Panc1 (cell line): ENCODE results near the gene SKAP1. TPM values are rescaled to one million over a fixed set of nuclear protein-coding genes. Genes with fewer than 3 reads are reported as not detected.

ENCODE experiments used
- ATAC-seq: fragments of 200-7000 bp; cut with Tn5 transposase; 2 replicates; pipeline ENCODE4 v1.9.1; 2020; ENCODE audit warnings: mild to moderate bottlenecking, moderate library complexity
- BruUV-seq: library from RNA; stranded (reverse); fragments of 400-500 nt; replicated peaks from 2 replicates; lab custom pipeline; 2021; lab: Mats Ljungman, UMichigan
- CTCF ChIA-PET: fragments of 300-600 bp; sonication (Branson Sonifier 250); formaldehyde crosslinking; loops from one replicate; lab custom pipeline; 2022; ENCODE audit warnings: antibody characterized with exemption; lab: Charles Lee
- POLR2A ChIA-PET: fragments of 300-600 bp; sonication (Branson Sonifier 250); formaldehyde crosslinking; loops from one replicate; lab custom pipeline; 2022; ENCODE audit warnings: antibody characterized with exemption; lab: Charles Lee
- DNase-seq: peaks from one replicate; pipeline ENCODE4 v3.0.0-alpha.2; 2010; ENCODE audit warnings: low read depth, low spot score
- H3K27ac ChIP-seq: 2 replicates; pipeline ENCODE4 v1.5.1; 2011; ENCODE audit warnings: mild to moderate bottlenecking, low read length, inconsistent platforms
- H3K27me3 ChIP-seq: fragments of 200-500 bp; sonication (Bioruptor generic); 2 replicates; pipeline ENCODE4 v1.6.0; 2014; ENCODE audit warnings: low read length, inconsistent platforms; ENCODE audit not compliant: control insufficient read depth, insufficient read depth
- H3K36me3 ChIP-seq: fragments of 200-500 bp; sonication (Bioruptor generic); 2 replicates; pipeline ENCODE4 v1.5.1; 2014; ENCODE audit warnings: inconsistent platforms, mild to moderate bottlenecking, low read length, moderate library complexity; ENCODE audit not compliant: control insufficient read depth, insufficient read depth
- H3K4me1 ChIP-seq: 2 replicates; pipeline ENCODE4 v1.5.1; 2011; ENCODE audit warnings: inconsistent platforms, mild to moderate bottlenecking, low read length, moderate library complexity; ENCODE audit not compliant: control insufficient read depth, insufficient read depth
- H3K4me3 ChIP-seq, 2 experiments: 2 replicates each; pipeline ENCODE4 v1.5.1; 2011 to 2012; ENCODE audit warnings: low read depth in 2 of 2, low read length in 2 of 2, mild to moderate bottlenecking in 2 of 2, inconsistent platforms in 1 of 2, moderate library complexity in 1 of 2
- H3K9me3 ChIP-seq: fragments of 200-500 bp; sonication (Bioruptor generic); 2 replicates; pipeline ENCODE4 v1.5.1; 2014; ENCODE audit warnings: low read depth, mild to moderate bottlenecking, inconsistent platforms, low read length, moderate library complexity; ENCODE audit not compliant: control insufficient read depth, insufficient read depth
- POLR2AphosphoS5 ChIP-seq: IDR thresholded peaks from 2 replicates; pipeline ENCODE4 v1.6.1; 2012; ENCODE audit warnings: mild to moderate bottlenecking, low read depth, low read length, moderate library complexity
- SIN3A ChIP-seq: IDR thresholded peaks from 2 replicates; pipeline ENCODE4 v1.6.1; 2012; ENCODE audit warnings: low read depth, mild to moderate bottlenecking, low read length, moderate library complexity, borderline replicate concordance; ENCODE audit not compliant: insufficient read depth
- TCF7L2 ChIP-seq: IDR thresholded peaks from 2 replicates; pipeline ENCODE4 v1.6.1; 2011; ENCODE audit warnings: mild to moderate bottlenecking, low read depth, low read length, inconsistent platforms
- in situ Hi-C: cut with HindIII; loops from 2 replicates; pipeline ENCODE4 v1.10.0; 2016; ENCODE audit warnings: low sequenced_read_pairs, low pct_unique_long_range_greater_than_20kb
- intact Hi-C: fragments of 100-400 bp; cut with micrococcal nuclease; formaldehyde crosslinking; loops from one replicate; pipeline ENCODE4 v1.10.0; 2022; ENCODE audit not compliant: unreplicated experiment
- total RNA-seq: library from RNA; stranded (reverse); gene quantifications from one replicate; pipeline ENCODE4 v1.2.1, GENCODE V29; 2021; ENCODE audit not compliant: unreplicated experiment
- TF ChIP-seq, protein P1 (sequence below), 2 experiments: IDR thresholded peaks; 2 replicates each; pipeline ENCODE4 v1.6.1; 2011 to 2012; ENCODE audit warnings: low read depth in 2 of 2, control low read depth in 1 of 2, low read length in 1 of 2, mild to moderate bottlenecking in 1 of 2, moderate library complexity in 1 of 2; ENCODE audit not compliant: insufficient read depth in 1 of 2
- TF ChIP-seq, protein P2 (sequence below): fragments of 450-650 bp; IDR thresholded peaks from 2 replicates; pipeline ENCODE4 v1.5.1; 2017; ENCODE audit warnings: mild to moderate bottlenecking

The SKAP1 gene
- total RNA-seq, 1 experiment from 2014 or later: 0.90 TPM

DNA sequence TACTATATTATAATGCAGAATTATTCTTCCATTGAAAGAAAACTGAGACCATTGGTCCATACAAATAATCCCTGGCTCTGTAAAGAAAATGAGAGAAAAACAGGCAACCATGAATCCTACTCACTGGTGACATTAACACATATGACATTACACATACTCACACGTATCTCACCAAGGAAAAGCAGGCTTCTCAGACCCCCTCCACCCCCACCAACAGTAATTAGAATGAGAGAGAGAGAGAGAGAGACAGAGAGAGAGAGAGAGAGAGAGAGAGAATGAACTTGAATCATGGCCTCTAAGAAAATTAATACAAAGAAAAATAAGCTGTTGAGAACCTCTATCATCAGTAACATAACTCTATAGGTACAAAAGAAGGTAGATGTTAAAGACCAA is 190.4 kb downstream of the SKAP1 start:
- DNase-seq: no peak
- intact Hi-C loops: no loop called here
- no peaks in the 10 kb centered on the region for H3K27me3 ChIP-seq
- no peaks in the 10 kb centered on the region for H3K36me3 ChIP-seq
- ChIA-PET CTCF (interaction anchor here (0.5 to 0.7 kb wide), 3 partner anchors 290 to 1739 kb away, joined by 3 to 6 read pairs (median 3); no protein-coding TSS in a partner anchor), POLR2A (interaction anchor here (0.5 to 1.0 kb wide), 3 partner anchors 15 to 52 kb away, joined by 3 to 8 read pairs (median 3); no protein-coding TSS in a partner anchor)
- peaks cover 53% of the 10 kb centered on the region for H3K4me1 ChIP-seq
- TF ChIP-seq SIN3A (no peak), POLR2AphosphoS5 (no peak), TCF7L2 (no peak)
- TF ChIP-seq, protein P1, sequence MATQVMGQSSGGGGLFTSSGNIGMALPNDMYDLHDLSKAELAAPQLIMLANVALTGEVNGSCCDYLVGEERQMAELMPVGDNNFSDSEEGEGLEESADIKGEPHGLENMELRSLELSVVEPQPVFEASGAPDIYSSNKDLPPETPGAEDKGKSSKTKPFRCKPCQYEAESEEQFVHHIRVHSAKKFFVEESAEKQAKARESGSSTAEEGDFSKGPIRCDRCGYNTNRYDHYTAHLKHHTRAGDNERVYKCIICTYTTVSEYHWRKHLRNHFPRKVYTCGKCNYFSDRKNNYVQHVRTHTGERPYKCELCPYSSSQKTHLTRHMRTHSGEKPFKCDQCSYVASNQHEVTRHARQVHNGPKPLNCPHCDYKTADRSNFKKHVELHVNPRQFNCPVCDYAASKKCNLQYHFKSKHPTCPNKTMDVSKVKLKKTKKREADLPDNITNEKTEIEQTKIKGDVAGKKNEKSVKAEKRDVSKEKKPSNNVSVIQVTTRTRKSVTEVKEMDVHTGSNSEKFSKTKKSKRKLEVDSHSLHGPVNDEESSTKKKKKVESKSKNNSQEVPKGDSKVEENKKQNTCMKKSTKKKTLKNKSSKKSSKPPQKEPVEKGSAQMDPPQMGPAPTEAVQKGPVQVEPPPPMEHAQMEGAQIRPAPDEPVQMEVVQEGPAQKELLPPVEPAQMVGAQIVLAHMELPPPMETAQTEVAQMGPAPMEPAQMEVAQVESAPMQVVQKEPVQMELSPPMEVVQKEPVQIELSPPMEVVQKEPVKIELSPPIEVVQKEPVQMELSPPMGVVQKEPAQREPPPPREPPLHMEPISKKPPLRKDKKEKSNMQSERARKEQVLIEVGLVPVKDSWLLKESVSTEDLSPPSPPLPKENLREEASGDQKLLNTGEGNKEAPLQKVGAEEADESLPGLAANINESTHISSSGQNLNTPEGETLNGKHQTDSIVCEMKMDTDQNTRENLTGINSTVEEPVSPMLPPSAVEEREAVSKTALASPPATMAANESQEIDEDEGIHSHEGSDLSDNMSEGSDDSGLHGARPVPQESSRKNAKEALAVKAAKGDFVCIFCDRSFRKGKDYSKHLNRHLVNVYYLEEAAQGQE (IDR thresholded peaks at IDR 0.05; ENCODE audit: insufficient read depth in 1 of 2, low read depth in 2 of 2, low read length in 1 of 2): no peak
- TF ChIP-seq, protein P2, sequence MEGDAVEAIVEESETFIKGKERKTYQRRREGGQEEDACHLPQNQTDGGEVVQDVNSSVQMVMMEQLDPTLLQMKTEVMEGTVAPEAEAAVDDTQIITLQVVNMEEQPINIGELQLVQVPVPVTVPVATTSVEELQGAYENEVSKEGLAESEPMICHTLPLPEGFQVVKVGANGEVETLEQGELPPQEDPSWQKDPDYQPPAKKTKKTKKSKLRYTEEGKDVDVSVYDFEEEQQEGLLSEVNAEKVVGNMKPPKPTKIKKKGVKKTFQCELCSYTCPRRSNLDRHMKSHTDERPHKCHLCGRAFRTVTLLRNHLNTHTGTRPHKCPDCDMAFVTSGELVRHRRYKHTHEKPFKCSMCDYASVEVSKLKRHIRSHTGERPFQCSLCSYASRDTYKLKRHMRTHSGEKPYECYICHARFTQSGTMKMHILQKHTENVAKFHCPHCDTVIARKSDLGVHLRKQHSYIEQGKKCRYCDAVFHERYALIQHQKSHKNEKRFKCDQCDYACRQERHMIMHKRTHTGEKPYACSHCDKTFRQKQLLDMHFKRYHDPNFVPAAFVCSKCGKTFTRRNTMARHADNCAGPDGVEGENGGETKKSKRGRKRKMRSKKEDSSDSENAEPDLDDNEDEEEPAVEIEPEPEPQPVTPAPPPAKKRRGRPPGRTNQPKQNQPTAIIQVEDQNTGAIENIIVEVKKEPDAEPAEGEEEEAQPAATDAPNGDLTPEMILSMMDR: no peak
- no peak overlapping the region for H3K4me3 ChIP-seq
- no peak for ATAC-seq
- in situ Hi-C loops: no loop called here
- H3K9me3 ChIP-seq: no peaks in the 10 kb centered on the region
- no TSS peak for BruUV-seq
- peak overlapping the region; percentile 84 for H3K27ac ChIP-seq

DNA sequence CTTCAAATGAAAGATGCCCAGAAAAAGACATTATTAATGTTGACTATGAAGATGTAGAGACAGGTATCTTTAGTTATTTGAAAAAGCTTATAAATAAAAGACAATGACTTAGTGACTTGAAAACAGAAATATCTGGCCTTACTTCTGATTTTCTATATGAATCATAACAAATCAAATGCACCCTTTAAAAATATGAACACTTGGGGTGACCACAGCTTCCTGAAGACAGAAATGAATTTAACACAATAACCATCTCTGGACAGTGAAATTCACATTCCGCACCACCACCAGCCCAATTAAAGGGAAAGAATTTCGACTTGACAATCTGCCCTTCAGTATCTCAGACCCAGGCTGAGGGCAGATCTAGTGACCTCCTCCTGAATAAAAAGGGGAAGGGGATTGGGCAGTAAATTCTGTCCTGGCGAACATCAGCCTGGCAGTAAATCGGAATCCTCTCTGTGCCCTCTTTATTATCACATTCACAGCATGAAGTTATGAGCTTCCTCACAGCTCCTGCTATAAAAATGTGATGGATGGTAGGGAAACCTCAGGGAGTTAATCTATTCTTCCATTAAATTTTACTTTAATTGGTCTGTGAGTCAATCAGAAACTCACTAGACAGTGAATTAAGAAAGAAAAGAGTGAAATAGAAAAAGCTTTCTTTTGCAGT is 190.9 kb downstream of the SKAP1 start:
- in situ Hi-C loops (no loop called here), intact Hi-C loops (no loop called here)
- ATAC-seq (no peak), DNase-seq (no peak)
- H3K4me1 ChIP-seq: peaks cover 48% of the 10 kb centered on the region
- TF ChIP-seq, protein P2: no peak
- no peak for TF ChIP-seq SIN3A
- TF ChIP-seq TCF7L2: no peak
- TF ChIP-seq, protein P1 (IDR thresholded peaks at IDR 0.05; ENCODE audit: insufficient read depth in 1 of 2, low read depth in 2 of 2, low read length in 1 of 2): no peak
- no peak for TF ChIP-seq POLR2AphosphoS5
- peak overlapping the region; percentile 84 for H3K27ac ChIP-seq
- BruUV-seq: no TSS peak
- H3K9me3 ChIP-seq: no peaks in the 10 kb centered on the region
- ChIA-PET CTCF (interaction anchor here (0.5 kb wide), 1 partner anchor 1740 kb away, joined by 3 read pairs; no protein-coding TSS in a partner anchor), POLR2A (no interaction called here)
- no peak overlapping the region for H3K4me3 ChIP-seq
- H3K27me3 ChIP-seq: no peaks in the 10 kb centered on the region
- H3K36me3 ChIP-seq: no peaks in the 10 kb centered on the region
